Astrocyte of the spinal cord (primary cell): ENCODE data around the gene CAMK2A.
"Not testable (repeated sequence)": the region's sequence is repeated elsewhere in the genome, so short reads cannot be mapped to it uniquely, and the experiment has no call there.

Experiments used
- DNase-seq: peaks from one replicate; pipeline ENCODE4 v3.0.0; 2011; ENCODE audit warnings: low read depth, low spot score
- H3K4me3 ChIP-seq: 2 replicates; pipeline ENCODE4 v1.5.1; 2011; ENCODE audit warnings: low read depth, mild to moderate bottlenecking, low read length, moderate library complexity
- in situ Hi-C: cut with HindIII; loops from 2 replicates; pipeline ENCODE4 v1.10.0; 2017; ENCODE audit warnings: low sequenced_read_pairs
- TF ChIP-seq, protein P1 (sequence below): IDR thresholded peaks from 2 replicates; pipeline ENCODE4 v1.5.1; 2012; ENCODE audit warnings: low read depth, mild to moderate bottlenecking, low read length, inconsistent platforms

CAMK2A gene

DNA sequence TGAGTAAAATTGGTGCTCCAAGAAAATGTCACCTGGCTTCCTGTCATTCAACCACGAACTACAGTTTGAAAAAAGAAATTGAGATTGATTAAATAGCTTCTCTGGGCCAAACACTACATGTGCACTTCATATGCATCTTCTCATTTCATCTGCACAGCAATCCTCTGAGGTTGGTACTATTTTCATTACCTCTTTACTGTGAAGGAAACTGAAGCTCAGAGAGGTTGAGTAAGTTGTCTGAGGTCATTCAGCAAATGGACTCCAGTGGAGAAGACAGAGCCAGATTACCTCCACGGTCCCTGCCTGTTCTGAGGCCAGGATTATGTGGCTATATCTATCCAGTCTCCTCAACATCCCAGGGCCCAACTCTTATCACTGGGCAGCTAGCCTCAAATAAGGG is 53.3 kb downstream of the CAMK2A start:
- in situ Hi-C loops = no loop called here
- H3K4me3 ChIP-seq = no peak overlapping the region
- no peak for DNase-seq
- TF ChIP-seq, protein P1, sequence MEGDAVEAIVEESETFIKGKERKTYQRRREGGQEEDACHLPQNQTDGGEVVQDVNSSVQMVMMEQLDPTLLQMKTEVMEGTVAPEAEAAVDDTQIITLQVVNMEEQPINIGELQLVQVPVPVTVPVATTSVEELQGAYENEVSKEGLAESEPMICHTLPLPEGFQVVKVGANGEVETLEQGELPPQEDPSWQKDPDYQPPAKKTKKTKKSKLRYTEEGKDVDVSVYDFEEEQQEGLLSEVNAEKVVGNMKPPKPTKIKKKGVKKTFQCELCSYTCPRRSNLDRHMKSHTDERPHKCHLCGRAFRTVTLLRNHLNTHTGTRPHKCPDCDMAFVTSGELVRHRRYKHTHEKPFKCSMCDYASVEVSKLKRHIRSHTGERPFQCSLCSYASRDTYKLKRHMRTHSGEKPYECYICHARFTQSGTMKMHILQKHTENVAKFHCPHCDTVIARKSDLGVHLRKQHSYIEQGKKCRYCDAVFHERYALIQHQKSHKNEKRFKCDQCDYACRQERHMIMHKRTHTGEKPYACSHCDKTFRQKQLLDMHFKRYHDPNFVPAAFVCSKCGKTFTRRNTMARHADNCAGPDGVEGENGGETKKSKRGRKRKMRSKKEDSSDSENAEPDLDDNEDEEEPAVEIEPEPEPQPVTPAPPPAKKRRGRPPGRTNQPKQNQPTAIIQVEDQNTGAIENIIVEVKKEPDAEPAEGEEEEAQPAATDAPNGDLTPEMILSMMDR = no peak

GRCh38 chr5:150235500-150235854 is 54.1 kb downstream of the CAMK2A start:
- in situ Hi-C loops = no loop called here
- TF ChIP-seq, protein P1 = no peak
- DNase-seq = no peak
- no peak overlapping the region for H3K4me3 ChIP-seq

- no peak overlapping the region for H3K4me3 ChIP-seq
- DNase-seq = no peak
- TF ChIP-seq, protein P1 = no peak
- in situ Hi-C loops = no loop called here
Observed at GRCh38 chr5:150234576-150235499, 54.7 kb downstream of the CAMK2A start.

GRCh38 chr5:150233706-150234105 is 55.9 kb downstream of the CAMK2A start:
- H3K4me3 ChIP-seq, in situ Hi-C loops: not testable (repeated sequence)

DNA sequence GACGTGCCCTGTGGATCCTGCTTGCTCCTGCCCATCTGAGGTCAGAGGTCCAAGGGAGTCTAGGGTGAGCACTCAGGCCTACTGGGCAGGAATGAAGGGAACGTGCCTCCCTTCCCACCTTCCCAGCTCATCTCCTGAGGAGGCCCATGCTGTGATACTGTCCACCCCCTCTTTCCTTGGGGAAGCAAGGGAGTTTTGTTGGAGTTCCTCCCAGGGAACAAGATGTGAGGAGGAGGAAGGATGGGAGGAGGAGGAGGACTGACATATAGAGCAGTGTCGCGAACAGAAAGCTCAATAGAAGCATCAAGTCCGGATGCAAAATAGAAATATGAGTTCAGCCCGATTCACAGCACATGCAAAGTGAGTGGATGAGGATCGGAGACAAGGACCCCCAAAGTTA is 58.7 kb downstream of the CAMK2A start:
- no peak overlapping the region for H3K4me3 ChIP-seq
- in situ Hi-C loops = no loop called here
- no peak for DNase-seq
- TF ChIP-seq, protein P1 = no peak

More at GRCh38 chr5:150233706-150234105, 55.9 kb downstream of the CAMK2A start:
- DNase-seq = not testable (repeated sequence)

GRCh38 chr5:150229571-150229970 is 60.0 kb downstream of the CAMK2A start:
- no peak overlapping the region for H3K4me3 ChIP-seq
- no peak for DNase-seq
- TF ChIP-seq, protein P1 = no peak
- in situ Hi-C loops = no loop called here

DNA sequence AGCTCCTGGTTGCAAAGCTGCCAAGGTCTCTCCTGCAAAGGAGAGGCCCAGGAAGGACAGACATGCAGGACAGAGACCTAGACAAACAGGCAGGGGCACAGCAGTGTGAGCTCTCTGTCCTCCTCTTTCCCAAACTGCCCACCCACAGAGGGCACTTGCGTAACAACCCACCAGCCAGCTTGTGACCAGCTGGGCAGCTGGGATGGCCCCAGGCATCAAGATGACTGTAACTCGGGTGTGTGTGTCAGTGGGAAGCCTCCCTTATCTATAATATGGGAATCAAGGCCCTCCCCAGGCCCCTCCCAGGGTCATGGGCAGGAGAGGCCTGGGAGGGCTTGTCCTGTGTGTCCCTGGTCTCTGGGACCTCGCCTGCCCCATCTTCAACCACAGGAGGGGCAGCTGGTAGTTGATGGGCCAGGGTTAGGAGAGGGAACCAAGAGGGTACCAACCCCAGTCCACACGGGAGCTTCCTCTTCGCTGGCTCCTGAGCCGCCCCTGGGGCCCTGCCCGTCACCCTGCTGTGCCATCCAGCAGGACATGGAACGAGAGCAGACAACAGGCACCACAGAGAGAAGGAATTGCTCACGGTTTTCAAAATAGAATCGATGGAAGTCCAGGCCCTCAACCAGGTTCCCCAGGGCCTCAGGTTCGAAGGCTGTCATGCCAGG is 61.8 kb downstream of the CAMK2A start:
- TF ChIP-seq, protein P1 = no peak
- no peak overlapping the region for H3K4me3 ChIP-seq
- in situ Hi-C loops = no loop called here
- DNase-seq = no peak
